ENCODE measurements around the gene ADGRF3. TPM values are rescaled to one million over a fixed set of nuclear protein-coding genes. Genes with fewer than 3 reads are reported as not detected.

Gene ADGRF3
- total and polyA plus RNA-seq, 2 of the 13 experiments (the other 11 are each of a cell fraction or from before 2014, with no cell fraction given), result 0.40 to 1.5 TPM

- no peak for TF ChIP-seq ZBTB33 (CRISPR knock-in tag; IDR thresholded peaks at IDR 0.05)
- TF ChIP-seq ZNF687 (CRISPR knock-in tag; IDR thresholded peaks at IDR 0.05), result peak; percentile 51
- TF ChIP-seq, protein P1, sequence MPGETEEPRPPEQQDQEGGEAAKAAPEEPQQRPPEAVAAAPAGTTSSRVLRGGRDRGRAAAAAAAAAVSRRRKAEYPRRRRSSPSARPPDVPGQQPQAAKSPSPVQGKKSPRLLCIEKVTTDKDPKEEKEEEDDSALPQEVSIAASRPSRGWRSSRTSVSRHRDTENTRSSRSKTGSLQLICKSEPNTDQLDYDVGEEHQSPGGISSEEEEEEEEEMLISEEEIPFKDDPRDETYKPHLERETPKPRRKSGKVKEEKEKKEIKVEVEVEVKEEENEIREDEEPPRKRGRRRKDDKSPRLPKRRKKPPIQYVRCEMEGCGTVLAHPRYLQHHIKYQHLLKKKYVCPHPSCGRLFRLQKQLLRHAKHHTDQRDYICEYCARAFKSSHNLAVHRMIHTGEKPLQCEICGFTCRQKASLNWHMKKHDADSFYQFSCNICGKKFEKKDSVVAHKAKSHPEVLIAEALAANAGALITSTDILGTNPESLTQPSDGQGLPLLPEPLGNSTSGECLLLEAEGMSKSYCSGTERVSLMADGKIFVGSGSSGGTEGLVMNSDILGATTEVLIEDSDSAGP (CRISPR knock-in tag; IDR thresholded peaks at IDR 0.05; ENCODE audit: borderline replicate concordance), result peak; percentile 61
- TF ChIP-seq TARDBP (CRISPR knock-in tag; IDR thresholded peaks at IDR 0.05), result 0 out of 2 replicates have a peak, but pooled peaks have one; percentile 4
- peak; percentile 44; the same call in 1 of the 2 replicates for TF ChIP-seq BORCS8-MEF2B (CRISPR knock-in tag; IDR thresholded peaks at IDR 0.05)
- TF ChIP-seq RAD21 (CRISPR knock-in tag; IDR thresholded peaks at IDR 0.05), result peak; percentile 89
- no peak for TF ChIP-seq ZC3H4 (CRISPR knock-in tag; IDR thresholded peaks at IDR 0.05; ENCODE audit: borderline replicate concordance)
- no peak for TF ChIP-seq HOXA7 (CRISPR knock-in tag; IDR thresholded peaks at IDR 0.05)
- TF ChIP-seq ZNF761 (CRISPR knock-in tag; conservative IDR thresholded peaks at IDR 0.05), result no peak
- peak; percentile 30; the same call in 1 of the 2 replicates for TF ChIP-seq SMC3 (IDR thresholded peaks at IDR 0.05; ENCODE audit: low read length)
- TF ChIP-seq ZNF598 (CRISPR knock-in tag; IDR thresholded peaks at IDR 0.05; ENCODE audit: borderline replicate concordance), result no peak
- peak; percentile 11; the same call in 1 of the 2 replicates for TF ChIP-seq KDM2A (CRISPR knock-in tag; IDR thresholded peaks at IDR 0.05; ENCODE audit: borderline replicate concordance, low read depth)
- TF ChIP-seq NR2C2 (CRISPR knock-in tag; IDR thresholded peaks at IDR 0.05; ENCODE audit: borderline replicate concordance), result no peak
- peak; percentile 39; the same call in 1 of the 2 replicates for TF ChIP-seq SALL1 (CRISPR knock-in tag; IDR thresholded peaks at IDR 0.05)
- TF ChIP-seq, protein P2, sequence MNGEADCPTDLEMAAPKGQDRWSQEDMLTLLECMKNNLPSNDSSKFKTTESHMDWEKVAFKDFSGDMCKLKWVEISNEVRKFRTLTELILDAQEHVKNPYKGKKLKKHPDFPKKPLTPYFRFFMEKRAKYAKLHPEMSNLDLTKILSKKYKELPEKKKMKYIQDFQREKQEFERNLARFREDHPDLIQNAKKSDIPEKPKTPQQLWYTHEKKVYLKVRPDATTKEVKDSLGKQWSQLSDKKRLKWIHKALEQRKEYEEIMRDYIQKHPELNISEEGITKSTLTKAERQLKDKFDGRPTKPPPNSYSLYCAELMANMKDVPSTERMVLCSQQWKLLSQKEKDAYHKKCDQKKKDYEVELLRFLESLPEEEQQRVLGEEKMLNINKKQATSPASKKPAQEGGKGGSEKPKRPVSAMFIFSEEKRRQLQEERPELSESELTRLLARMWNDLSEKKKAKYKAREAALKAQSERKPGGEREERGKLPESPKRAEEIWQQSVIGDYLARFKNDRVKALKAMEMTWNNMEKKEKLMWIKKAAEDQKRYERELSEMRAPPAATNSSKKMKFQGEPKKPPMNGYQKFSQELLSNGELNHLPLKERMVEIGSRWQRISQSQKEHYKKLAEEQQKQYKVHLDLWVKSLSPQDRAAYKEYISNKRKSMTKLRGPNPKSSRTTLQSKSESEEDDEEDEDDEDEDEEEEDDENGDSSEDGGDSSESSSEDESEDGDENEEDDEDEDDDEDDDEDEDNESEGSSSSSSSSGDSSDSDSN (CRISPR knock-in tag; IDR thresholded peaks at IDR 0.05), result peak; percentile 32; the same call in 1 of the 2 replicates
- TF ChIP-seq JUNB (CRISPR knock-in tag; IDR thresholded peaks at IDR 0.05; ENCODE audit: borderline replicate concordance), result no peak
- 0 out of 2 replicates have a peak, but pooled peaks have one; percentile 22 for TF ChIP-seq NFKB2 (CRISPR knock-in tag; IDR thresholded peaks at IDR 0.05; ENCODE audit: borderline replicate concordance)
- peak; percentile 18; the same call in 1 of the 2 replicates for TF ChIP-seq ZFY (CRISPR knock-in tag; IDR thresholded peaks at IDR 0.05)
These were observed 32.3 kb downstream of the ADGRF3 start (continued) for GRCh38 chr2:26314243-26314642.
